WI38 (cell line): ENCODE data around the gene C1orf53.

Experiments used
- H3K4me3 ChIP-seq: 2 replicates; pipeline ENCODE4 v1.5.1; 2011; ENCODE audit warnings: low read depth, mild to moderate bottlenecking, control low read depth, low read length
- TF ChIP-seq, protein P1 (sequence below): IDR thresholded peaks from 2 replicates; pipeline ENCODE4 v1.5.1; 2012; ENCODE audit warnings: low read depth, mild to moderate bottlenecking, control low read depth, low read length

The C1orf53 gene

DNA sequence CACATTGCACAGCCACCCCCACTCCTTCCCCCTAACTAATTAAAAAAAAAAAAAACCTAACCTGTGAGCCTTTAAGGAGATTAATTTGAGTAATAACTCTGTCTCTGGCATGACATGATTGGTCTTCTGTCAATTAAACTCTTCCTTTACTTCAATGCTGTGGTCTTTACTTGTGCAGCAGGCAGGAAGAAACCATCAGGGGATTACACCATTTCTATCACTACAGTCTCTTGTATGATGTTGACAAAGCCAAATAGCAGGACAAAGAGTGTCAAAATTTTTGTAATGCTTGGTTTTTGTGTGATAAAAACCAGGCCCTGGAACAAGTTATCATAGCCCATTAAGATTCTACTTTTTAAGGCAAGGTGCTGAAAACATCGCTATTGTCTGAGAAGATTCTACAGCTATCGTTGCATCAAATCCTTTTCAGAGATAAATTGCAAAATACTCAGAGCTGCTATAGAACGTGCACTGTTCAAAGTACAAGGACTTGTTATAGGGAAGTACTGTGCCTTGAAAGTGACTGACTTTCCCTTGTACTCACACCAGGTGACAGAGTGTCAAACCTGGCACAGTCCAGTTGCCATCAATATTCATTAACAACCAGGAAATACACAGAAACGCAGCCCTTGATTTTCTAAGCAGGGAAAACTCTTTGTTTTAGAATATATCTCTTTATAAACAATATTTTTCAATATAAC lies 52.4 kb downstream of the C1orf53 start:
- no peak overlapping the region for H3K4me3 ChIP-seq
- TF ChIP-seq, protein P1, sequence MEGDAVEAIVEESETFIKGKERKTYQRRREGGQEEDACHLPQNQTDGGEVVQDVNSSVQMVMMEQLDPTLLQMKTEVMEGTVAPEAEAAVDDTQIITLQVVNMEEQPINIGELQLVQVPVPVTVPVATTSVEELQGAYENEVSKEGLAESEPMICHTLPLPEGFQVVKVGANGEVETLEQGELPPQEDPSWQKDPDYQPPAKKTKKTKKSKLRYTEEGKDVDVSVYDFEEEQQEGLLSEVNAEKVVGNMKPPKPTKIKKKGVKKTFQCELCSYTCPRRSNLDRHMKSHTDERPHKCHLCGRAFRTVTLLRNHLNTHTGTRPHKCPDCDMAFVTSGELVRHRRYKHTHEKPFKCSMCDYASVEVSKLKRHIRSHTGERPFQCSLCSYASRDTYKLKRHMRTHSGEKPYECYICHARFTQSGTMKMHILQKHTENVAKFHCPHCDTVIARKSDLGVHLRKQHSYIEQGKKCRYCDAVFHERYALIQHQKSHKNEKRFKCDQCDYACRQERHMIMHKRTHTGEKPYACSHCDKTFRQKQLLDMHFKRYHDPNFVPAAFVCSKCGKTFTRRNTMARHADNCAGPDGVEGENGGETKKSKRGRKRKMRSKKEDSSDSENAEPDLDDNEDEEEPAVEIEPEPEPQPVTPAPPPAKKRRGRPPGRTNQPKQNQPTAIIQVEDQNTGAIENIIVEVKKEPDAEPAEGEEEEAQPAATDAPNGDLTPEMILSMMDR = no peak

DNA sequence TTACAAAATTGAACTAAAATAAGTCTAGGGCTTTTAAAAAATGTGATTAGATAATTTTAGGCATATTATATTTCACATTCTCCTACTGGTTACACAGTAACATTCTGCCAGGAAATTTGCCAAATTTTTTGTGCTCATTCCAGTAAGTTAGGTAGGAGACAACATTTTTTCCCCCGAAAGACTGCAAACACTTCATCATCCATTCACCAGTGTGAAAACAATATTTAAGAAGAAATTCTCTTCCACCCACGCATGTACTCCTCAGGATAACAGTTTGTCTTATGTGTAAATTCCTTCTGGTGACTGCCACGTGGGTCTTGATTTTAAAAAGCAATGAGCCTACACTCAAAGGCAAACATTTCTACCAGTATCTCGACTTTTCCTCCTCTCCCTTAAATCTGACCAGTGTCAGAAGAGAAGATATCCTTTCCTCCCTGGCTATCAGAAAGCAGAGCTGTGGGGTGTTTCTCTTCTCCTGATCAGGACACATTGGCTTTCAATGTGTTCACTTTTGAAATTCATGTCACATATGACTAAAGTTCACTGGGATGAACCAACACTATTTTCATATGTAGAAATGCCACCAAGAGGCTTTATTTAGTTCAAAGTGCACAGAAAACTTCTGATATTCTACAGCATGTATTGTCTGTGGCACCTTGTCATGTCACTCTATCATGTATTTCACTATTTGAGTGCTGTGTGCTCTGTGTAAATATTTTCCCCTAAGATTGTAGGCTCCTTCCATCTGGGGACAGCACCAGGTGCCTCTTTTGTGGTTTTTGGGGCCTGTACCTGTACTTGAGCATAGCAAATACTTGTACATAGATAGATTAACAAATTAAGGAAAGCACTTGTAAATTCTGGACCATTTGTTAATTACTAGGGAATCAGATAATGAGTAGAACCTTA lies 53.3 kb downstream of the C1orf53 start:
- TF ChIP-seq, protein P1 = no peak
- H3K4me3 ChIP-seq = no peak overlapping the region
